Stimulated activated CD8-positive, alpha-beta memory T cell treated with anti-CD3 and anti-CD28 coated beads, Interleukin-7, amount 100 ng/mL, for 48 hours (primary cell): ENCODE results near the gene RFC5.
"Not testable (repeated sequence)": the region's sequence is repeated elsewhere in the genome, so short reads cannot be mapped to it uniquely, and the experiment has no call there.

Experiments
- DNase-seq, 2 donors: peaks; one replicate each; pipeline ENCODE4 v3.0.0-alpha.2; 2020; ENCODE audit warnings: low read depth in 1 of 2; ENCODE audit errors: extremely low read depth in 1 of 2

The RFC5 gene

DNA sequence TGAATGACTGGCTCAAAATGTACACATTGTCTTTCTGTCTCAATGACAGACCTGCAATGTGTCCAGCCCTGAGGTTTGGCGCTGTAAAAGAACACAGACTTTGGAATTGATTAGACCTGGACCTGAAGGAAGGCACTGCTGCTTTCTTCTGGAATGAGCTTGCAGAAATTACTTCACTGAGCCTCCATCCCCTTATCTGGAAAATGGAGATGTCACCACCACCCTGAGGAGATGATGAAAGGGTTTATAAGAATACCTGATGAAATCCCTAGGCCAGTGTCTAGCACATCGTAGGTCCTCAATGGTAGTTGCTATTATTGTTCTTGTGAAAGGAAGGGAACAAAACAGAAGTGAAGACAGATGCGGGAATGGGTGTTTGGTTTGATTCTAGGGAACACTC lies 54.1 kb downstream of the RFC5 start:
- DNase-seq, result no peak

DNA sequence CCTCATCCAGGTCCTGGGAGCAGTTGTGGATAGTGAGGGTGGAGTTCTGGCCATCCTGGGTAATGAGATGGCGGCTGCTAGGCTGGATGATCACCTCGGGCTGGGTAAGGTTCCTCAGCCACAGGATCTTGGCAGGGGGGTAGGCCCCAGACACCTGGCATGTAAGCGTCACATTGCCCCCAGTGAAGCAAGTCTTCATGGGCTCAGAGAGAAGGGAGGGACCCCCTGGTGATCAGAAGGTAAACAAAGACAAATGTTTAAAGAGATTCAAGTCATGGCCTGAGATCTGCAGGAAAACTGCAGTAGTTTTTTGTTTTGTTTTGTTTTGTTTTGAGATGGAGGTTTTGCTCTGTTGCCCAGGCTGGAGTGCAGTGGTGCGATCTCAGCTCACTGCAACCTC lies 57.3 kb downstream of the RFC5 start:
- DNase-seq, result no peak

DNA sequence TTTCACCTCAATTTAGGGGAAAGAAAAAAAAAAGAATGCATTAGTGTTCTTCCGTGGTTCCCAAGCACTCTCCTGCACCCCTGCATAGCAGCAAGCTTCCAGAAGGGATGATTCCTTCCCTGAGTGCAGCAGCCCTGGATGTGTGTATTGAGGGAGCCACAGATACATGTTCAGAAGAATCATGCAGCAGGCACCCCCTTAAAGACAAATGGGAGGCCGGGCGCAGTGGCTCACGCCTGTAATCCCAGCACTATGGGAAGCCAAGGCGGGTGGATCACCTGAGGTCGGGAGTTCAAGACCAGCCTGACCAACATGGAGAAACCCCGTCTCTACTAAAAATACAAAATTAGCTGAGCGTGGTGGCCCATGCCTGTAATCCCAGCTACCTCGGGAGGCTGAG lies 65.0 kb downstream of the RFC5 start:
- DNase-seq, result not testable (repeated sequence)
